ENCODE measurements around the gene CRACR2A.

DNA sequence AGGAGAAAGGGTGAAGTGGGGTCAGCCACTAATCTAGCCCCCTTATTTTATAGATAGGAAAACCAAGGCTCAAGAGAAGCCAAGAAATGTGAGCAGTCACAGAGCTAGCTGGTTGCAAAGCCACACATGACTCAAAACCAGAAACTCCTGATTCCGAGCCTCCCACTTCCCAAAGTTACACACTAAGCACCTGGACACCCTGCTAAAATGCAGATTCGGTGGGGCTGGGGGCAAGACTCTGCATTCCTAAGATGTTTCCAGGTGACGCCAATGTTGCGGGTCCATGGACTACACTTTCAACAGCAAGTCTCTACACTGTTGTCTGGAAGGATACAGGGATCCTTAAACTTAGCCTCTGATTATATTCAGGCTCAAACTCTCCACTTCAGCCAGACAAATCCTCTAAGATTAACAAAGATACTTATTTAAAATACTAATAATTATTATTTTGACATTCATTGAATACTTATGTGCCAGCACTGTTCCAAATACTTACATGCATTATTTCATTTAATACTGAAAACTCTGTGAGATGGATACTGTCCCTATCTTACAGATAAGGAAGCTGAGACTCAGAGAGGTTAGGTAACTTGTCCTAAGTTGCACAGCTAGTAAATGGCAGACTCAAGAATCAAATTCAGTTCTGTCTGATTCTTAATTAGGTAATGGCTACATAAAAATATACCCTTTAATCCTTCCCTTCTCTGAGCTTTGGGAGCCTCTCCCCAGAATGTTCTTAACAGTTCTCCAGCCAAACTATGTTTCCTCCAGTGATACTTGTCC, 81.4 kb downstream of the CRACR2A start:
- TF ChIP-seq, protein P1, sequence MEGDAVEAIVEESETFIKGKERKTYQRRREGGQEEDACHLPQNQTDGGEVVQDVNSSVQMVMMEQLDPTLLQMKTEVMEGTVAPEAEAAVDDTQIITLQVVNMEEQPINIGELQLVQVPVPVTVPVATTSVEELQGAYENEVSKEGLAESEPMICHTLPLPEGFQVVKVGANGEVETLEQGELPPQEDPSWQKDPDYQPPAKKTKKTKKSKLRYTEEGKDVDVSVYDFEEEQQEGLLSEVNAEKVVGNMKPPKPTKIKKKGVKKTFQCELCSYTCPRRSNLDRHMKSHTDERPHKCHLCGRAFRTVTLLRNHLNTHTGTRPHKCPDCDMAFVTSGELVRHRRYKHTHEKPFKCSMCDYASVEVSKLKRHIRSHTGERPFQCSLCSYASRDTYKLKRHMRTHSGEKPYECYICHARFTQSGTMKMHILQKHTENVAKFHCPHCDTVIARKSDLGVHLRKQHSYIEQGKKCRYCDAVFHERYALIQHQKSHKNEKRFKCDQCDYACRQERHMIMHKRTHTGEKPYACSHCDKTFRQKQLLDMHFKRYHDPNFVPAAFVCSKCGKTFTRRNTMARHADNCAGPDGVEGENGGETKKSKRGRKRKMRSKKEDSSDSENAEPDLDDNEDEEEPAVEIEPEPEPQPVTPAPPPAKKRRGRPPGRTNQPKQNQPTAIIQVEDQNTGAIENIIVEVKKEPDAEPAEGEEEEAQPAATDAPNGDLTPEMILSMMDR (IDR thresholded peaks at IDR 0.05), result no peak
- TF ChIP-seq EP300 (IDR thresholded peaks at IDR 0.05), result no peak
- no peak for TF ChIP-seq CHD2 (IDR thresholded peaks at IDR 0.05; ENCODE audit: low read length, partially characterized antibody)
- TF ChIP-seq, protein P2, sequence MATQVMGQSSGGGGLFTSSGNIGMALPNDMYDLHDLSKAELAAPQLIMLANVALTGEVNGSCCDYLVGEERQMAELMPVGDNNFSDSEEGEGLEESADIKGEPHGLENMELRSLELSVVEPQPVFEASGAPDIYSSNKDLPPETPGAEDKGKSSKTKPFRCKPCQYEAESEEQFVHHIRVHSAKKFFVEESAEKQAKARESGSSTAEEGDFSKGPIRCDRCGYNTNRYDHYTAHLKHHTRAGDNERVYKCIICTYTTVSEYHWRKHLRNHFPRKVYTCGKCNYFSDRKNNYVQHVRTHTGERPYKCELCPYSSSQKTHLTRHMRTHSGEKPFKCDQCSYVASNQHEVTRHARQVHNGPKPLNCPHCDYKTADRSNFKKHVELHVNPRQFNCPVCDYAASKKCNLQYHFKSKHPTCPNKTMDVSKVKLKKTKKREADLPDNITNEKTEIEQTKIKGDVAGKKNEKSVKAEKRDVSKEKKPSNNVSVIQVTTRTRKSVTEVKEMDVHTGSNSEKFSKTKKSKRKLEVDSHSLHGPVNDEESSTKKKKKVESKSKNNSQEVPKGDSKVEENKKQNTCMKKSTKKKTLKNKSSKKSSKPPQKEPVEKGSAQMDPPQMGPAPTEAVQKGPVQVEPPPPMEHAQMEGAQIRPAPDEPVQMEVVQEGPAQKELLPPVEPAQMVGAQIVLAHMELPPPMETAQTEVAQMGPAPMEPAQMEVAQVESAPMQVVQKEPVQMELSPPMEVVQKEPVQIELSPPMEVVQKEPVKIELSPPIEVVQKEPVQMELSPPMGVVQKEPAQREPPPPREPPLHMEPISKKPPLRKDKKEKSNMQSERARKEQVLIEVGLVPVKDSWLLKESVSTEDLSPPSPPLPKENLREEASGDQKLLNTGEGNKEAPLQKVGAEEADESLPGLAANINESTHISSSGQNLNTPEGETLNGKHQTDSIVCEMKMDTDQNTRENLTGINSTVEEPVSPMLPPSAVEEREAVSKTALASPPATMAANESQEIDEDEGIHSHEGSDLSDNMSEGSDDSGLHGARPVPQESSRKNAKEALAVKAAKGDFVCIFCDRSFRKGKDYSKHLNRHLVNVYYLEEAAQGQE (IDR thresholded peaks at IDR 0.05), result no peak
- TF ChIP-seq MAZ (IDR thresholded peaks at IDR 0.05; ENCODE audit: borderline replicate concordance, low read depth, low read length), result no peak
- no peak for TF ChIP-seq POLR2A (IDR thresholded peaks at IDR 0.05; ENCODE audit: low read length)
- TF ChIP-seq JUN (IDR thresholded peaks at IDR 0.05), result no peak
- TF ChIP-seq, protein P3, sequence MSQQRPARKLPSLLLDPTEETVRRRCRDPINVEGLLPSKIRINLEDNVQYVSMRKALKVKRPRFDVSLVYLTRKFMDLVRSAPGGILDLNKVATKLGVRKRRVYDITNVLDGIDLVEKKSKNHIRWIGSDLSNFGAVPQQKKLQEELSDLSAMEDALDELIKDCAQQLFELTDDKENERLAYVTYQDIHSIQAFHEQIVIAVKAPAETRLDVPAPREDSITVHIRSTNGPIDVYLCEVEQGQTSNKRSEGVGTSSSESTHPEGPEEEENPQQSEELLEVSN (IDR thresholded peaks at IDR 0.05; ENCODE audit: borderline replicate concordance, low read depth), result no peak
- no peak for TF ChIP-seq MYC (IDR thresholded peaks at IDR 0.05; ENCODE audit: borderline replicate concordance, low read length)
- TF ChIP-seq HOXB13 (CRISPR knock-in tag; IDR thresholded peaks at IDR 0.05; ENCODE audit: low read depth), result no peak

Data from A549 (cell line).